Upper lobe of left lung (tissue), 6 donors: Measurements from ENCODE around the gene AHNAK. TPM values are rescaled to one million over a fixed set of nuclear protein-coding genes. Genes with fewer than 3 reads are reported as not detected.

Experiments
- ATAC-seq, 2 donors: fragments of 200-7000 bp; cut with Tn5 transposase; one replicate each; pipeline ENCODE4 v1.9.1; 2022; ENCODE audit warnings: mild to moderate bottlenecking in 2 of 2, moderate library complexity in 2 of 2; ENCODE audit not compliant: low FRiP score in 2 of 2
- DNase-seq, 2 donors: peaks; one replicate each; pipeline ENCODE4 v3.0.0-alpha.2; 2019 to 2020
- H3K27ac ChIP-seq, 4 donors: fragments of 200-600 bp; sonication (generic); one replicate each; pipeline ENCODE4 v1.5.1; 2016 to 2019
- H3K27me3 ChIP-seq, 4 donors: fragments of 200-600 bp; sonication (generic); one replicate each; pipeline ENCODE4 v1.5.1; 2017 to 2019
- H3K36me3 ChIP-seq, 4 donors: fragments of 200-600 bp; sonication (generic); one replicate each; pipeline ENCODE4 v1.5.1; 2016 to 2019
- H3K4me1 ChIP-seq, 4 donors: fragments of 200-600 bp; sonication (generic); one replicate each; pipeline ENCODE4 v1.5.1; 2018 to 2019
- H3K4me3 ChIP-seq, 4 donors: fragments of 200-600 bp; sonication (generic); one replicate each; pipeline ENCODE4 v1.5.1; 2017 to 2019; ENCODE audit warnings: mild to moderate bottlenecking in 2 of 4, moderate library complexity in 1 of 4
- H3K9me3 ChIP-seq, 4 donors: fragments of 200-600 bp; sonication (generic); one replicate each; pipeline ENCODE4 v1.5.1; 2018 to 2019
- EP300 ChIP-seq, 4 donors: sonication (generic); formaldehyde crosslinking; IDR thresholded peaks; one replicate each; pipeline ENCODE4 v1.5.1; 2017; ENCODE audit warnings: antibody characterized with exemption in 4 of 4, control low read depth in 2 of 4
- POLR2A ChIP-seq, 4 donors: fragments of 450-650 bp; IDR thresholded peaks; one replicate each; pipeline ENCODE4 v1.5.1; 2016 to 2017; ENCODE audit warnings: antibody characterized with exemption in 4 of 4, mild to moderate bottlenecking in 2 of 4
- POLR2AphosphoS5 ChIP-seq, 2 donors: sonication (generic); formaldehyde crosslinking; IDR thresholded peaks; one replicate each; pipeline ENCODE4 v1.5.1; 2017; ENCODE audit warnings: antibody characterized with exemption in 2 of 2
- WGBS, 2 donors: methylation state at CpG; one replicate each; pipeline ENCODE4 v1.1.5; 2017 to 2018; 5-methylcytosine and 5-hydroxymethylcytosine counted together
- total RNA-seq, 6 donors: library from RNA; depleted of rRNA in 4 of 6; stranded (reverse); fragments of >200 nt in 4 of 6; gene quantifications; one replicate each; pipeline versions ENCODE4 v1.1.0 to v1.2.1, GENCODE V29; 2016 to 2021
- TF ChIP-seq, protein P1 (sequence below), 6 experiments: fragments of 450-650 bp in 4 of 6; fragments of 200-600 bp in 2 of 6; sonication (generic) in 2 of 6; IDR thresholded peaks; one replicate each; pipeline ENCODE4 v1.5.1; 2016 to 2019; ENCODE audit warnings: antibody characterized with exemption in 6 of 6
- donor health status: DM: no; HTN: no; CAD: no; lungs with moderate emphysema.
- donor health status: DM: no; HTN: yes; CAD: no; lungs with severe emphysema.

The AHNAK gene
- total RNA-seq, 6 donors from 2014 or later, result 583 to 1,153 (median 829) TPM

DNA sequence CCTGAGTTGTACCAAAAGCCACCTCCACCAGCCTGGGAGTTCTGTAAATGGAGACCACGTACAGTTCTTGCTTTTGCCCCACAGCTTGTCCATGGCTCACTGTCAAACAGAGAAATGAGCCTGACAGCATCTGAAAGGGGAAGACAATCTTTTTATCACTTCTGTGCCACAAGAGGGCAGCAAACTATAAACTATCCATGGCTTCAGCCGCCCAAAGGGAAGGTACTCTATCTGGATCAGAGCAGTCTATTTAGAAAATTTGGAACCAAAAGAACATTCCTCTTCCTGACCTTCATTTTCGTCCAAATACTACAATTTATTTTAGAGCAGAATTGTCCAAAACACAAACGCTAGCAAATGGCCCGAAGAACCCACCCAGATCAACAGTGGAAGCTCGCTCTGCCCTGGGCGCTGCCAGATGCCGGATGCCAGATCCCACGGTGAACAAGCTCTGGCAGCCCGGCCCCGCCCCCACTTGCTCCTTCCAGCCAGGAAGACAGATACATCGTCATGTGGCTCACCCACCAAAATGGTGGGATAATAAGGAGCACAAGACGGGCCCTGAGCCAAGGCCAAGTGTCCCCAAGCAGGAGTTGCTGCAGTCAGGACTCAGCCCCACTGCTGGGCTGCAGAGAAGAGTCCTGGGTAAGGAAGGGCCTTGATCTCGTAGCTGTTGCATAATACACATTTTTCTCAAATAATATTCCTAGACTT lies 151.6 kb downstream of the AHNAK start:
- DNase-seq (peak; percentile 61 to 88), ATAC-seq (peak; percentile 78 to 86)
- peaks cover 0 to 12% (median 4%) of the 10 kb centered on the region in 4 donors for H3K36me3 ChIP-seq
- H3K4me3 ChIP-seq, result peak overlapping the region in 3 of 4 donors; percentile 17 to 37 (median 23)
- H3K27ac ChIP-seq, result peak overlapping the region; percentile 41 to 67 (median 48)
- no peak for TF ChIP-seq EP300 (IDR thresholded peaks at IDR 0.05)
- TF ChIP-seq, protein P1, sequence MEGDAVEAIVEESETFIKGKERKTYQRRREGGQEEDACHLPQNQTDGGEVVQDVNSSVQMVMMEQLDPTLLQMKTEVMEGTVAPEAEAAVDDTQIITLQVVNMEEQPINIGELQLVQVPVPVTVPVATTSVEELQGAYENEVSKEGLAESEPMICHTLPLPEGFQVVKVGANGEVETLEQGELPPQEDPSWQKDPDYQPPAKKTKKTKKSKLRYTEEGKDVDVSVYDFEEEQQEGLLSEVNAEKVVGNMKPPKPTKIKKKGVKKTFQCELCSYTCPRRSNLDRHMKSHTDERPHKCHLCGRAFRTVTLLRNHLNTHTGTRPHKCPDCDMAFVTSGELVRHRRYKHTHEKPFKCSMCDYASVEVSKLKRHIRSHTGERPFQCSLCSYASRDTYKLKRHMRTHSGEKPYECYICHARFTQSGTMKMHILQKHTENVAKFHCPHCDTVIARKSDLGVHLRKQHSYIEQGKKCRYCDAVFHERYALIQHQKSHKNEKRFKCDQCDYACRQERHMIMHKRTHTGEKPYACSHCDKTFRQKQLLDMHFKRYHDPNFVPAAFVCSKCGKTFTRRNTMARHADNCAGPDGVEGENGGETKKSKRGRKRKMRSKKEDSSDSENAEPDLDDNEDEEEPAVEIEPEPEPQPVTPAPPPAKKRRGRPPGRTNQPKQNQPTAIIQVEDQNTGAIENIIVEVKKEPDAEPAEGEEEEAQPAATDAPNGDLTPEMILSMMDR (IDR thresholded peaks at IDR 0.05), result peak; percentile 52 to 77 (median 66)
- peak in 1 of 2 donors; percentile 13 for TF ChIP-seq POLR2AphosphoS5 (IDR thresholded peaks at IDR 0.05)
- 13 to 22% methylated on average over 11 to 14 of the region's 14 CpGs for WGBS, 2 donors
- no peaks in the 10 kb centered on the region for H3K9me3 ChIP-seq
- no peaks in the 10 kb centered on the region for H3K27me3 ChIP-seq
- H3K4me1 ChIP-seq, result peaks cover 20 to 27% (median 24%) of the 10 kb centered on the region in 4 donors

GRCh38 chr11:62393735-62394134 lies 152.9 kb downstream of the AHNAK start:
- no peaks in the 10 kb centered on the region for H3K27me3 ChIP-seq
- no peak overlapping the region for H3K4me3 ChIP-seq
- 63 to 65% methylated on average over 5 of the region's 5 CpGs for WGBS, 2 donors
- H3K27ac ChIP-seq, result no peak overlapping the region
- ATAC-seq (no peak), DNase-seq (no peak)
- TF ChIP-seq POLR2AphosphoS5 (IDR thresholded peaks at IDR 0.05), result no peak
- TF ChIP-seq EP300 (IDR thresholded peaks at IDR 0.05), result no peak
- TF ChIP-seq, protein P1 (IDR thresholded peaks at IDR 0.05), result no peak
- no peak for TF ChIP-seq POLR2A (IDR thresholded peaks at IDR 0.05)
- peaks cover 0 to 15% (median 4%) of the 10 kb centered on the region in 4 donors for H3K36me3 ChIP-seq
- no peaks in the 10 kb centered on the region for H3K9me3 ChIP-seq
- H3K4me1 ChIP-seq, result peaks cover 12 to 19% (median 16%) of the 10 kb centered on the region in 4 donors

GRCh38 chr11:62393061-62393611 lies 153.5 kb downstream of the AHNAK start:
- ATAC-seq, result no peak
- WGBS, 2 donors, result 47 to 62% methylated on average over 12 of the region's 12 CpGs

DNA sequence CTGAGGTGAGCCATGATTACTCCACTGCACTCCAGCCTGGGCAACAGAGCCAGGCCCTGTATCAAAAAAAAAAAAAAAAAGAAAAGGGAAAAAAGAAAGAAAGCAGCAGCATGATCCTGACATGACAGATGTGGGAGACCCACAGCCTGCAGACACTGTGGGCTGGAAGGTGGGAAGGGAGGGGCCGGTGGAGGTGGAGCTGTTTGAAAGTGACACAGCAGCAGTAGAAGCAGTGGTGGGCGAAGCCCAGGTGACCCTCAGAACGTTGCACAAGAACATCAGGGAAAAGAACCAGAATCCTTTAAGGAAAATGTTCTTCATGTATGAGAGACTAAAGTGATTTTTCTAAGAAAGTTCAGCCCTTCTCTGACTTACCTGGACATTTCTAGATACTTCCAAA lies 154.1 kb downstream of the AHNAK start:
- H3K36me3 ChIP-seq, result peaks cover 0 to 15% (median 4%) of the 10 kb centered on the region in 4 donors
- H3K27ac ChIP-seq, result no peak overlapping the region
- WGBS, 2 donors, result 80 to 84% methylated on average over 3 of the region's 3 CpGs
- peaks cover 4 to 10% (median 6%) of the 10 kb centered on the region in 4 donors for H3K4me1 ChIP-seq
- no peak for ATAC-seq
- TF ChIP-seq POLR2AphosphoS5 (IDR thresholded peaks at IDR 0.05), result no peak
- TF ChIP-seq EP300 (IDR thresholded peaks at IDR 0.05), result no peak
- TF ChIP-seq, protein P1 (IDR thresholded peaks at IDR 0.05), result no peak
- no peak for TF ChIP-seq POLR2A (IDR thresholded peaks at IDR 0.05)
- H3K4me3 ChIP-seq, result no peak overlapping the region
- DNase-seq, result no peak
- no peaks in the 10 kb centered on the region for H3K9me3 ChIP-seq
- no peaks in the 10 kb centered on the region for H3K27me3 ChIP-seq

More at GRCh38 chr11:62393061-62393611, 153.5 kb downstream of the AHNAK start:
- H3K36me3 ChIP-seq, result peaks cover 0 to 15% (median 4%) of the 10 kb centered on the region in 4 donors
- no peak for DNase-seq
- no peaks in the 10 kb centered on the region for H3K9me3 ChIP-seq
- peaks cover 9 to 13% (median 11%) of the 10 kb centered on the region in 4 donors for H3K4me1 ChIP-seq
- TF ChIP-seq, protein P1 (IDR thresholded peaks at IDR 0.05), result no peak
- no peak for TF ChIP-seq EP300 (IDR thresholded peaks at IDR 0.05)
- TF ChIP-seq POLR2AphosphoS5 (IDR thresholded peaks at IDR 0.05), result no peak
- no peak for TF ChIP-seq POLR2A (IDR thresholded peaks at IDR 0.05)
- H3K27me3 ChIP-seq, result no peaks in the 10 kb centered on the region
- no peak overlapping the region for H3K27ac ChIP-seq
- no peak overlapping the region for H3K4me3 ChIP-seq
